WTC11 (cell line): ENCODE data around the gene TERB2.
"Not testable (repeated sequence)": the region's sequence is repeated elsewhere in the genome, so short reads cannot be mapped to it uniquely, and the experiment has no call there.

Experiments
- CREM ChIP-seq: sonication (generic); formaldehyde crosslinking; IDR thresholded peaks from 2 replicates; pipeline ENCODE4 v1.8.1; 2022; ENCODE audit warnings: mild to moderate bottlenecking, missing genetic modification reagents, moderate library complexity
- IRF2 ChIP-seq: sonication (generic); formaldehyde crosslinking; IDR thresholded peaks from 2 replicates; pipeline ENCODE4 v1.8.0; 2022; ENCODE audit warnings: low read depth, missing genetic modification reagents, borderline replicate concordance
- MXD4 ChIP-seq: fragments of 250-450 bp; sonication (Bioruptor Pico); IDR thresholded peaks from 2 replicates; pipeline ENCODE4 v1.8.0; 2021; ENCODE audit warnings: mild to moderate bottlenecking, moderate library complexity, borderline replicate concordance
- ZBTB21 ChIP-seq: sonication (generic); formaldehyde crosslinking; IDR thresholded peaks from 2 replicates; pipeline ENCODE4 v1.8.1; 2023; ENCODE audit warnings: mild to moderate bottlenecking, missing genetic modification reagents, borderline replicate concordance
- TF ChIP-seq, protein P1 (sequence below): fragments of 200-600 bp; IDR thresholded peaks from 2 replicates; pipeline ENCODE4 v1.8.0; 2022; ENCODE audit warnings: antibody characterized with exemption
- TF ChIP-seq, protein P2 (sequence below): sonication (generic); formaldehyde crosslinking; IDR thresholded peaks from 2 replicates; pipeline ENCODE4 v1.8.1; 2022; ENCODE audit warnings: low read depth, mild to moderate bottlenecking, moderate library complexity, missing genetic modification reagents, borderline replicate concordance
- TF ChIP-seq, protein P3 (sequence below): sonication (generic); formaldehyde crosslinking; IDR thresholded peaks from 2 replicates; pipeline ENCODE4 v1.8.0; 2023; ENCODE audit warnings: missing genetic modification reagents
- TF ChIP-seq, protein P4 (sequence below): sonication (generic); formaldehyde crosslinking; IDR thresholded peaks from 2 replicates; pipeline ENCODE4 v1.8.1; 2022; ENCODE audit warnings: low read depth, missing genetic modification reagents, borderline replicate concordance

DNA sequence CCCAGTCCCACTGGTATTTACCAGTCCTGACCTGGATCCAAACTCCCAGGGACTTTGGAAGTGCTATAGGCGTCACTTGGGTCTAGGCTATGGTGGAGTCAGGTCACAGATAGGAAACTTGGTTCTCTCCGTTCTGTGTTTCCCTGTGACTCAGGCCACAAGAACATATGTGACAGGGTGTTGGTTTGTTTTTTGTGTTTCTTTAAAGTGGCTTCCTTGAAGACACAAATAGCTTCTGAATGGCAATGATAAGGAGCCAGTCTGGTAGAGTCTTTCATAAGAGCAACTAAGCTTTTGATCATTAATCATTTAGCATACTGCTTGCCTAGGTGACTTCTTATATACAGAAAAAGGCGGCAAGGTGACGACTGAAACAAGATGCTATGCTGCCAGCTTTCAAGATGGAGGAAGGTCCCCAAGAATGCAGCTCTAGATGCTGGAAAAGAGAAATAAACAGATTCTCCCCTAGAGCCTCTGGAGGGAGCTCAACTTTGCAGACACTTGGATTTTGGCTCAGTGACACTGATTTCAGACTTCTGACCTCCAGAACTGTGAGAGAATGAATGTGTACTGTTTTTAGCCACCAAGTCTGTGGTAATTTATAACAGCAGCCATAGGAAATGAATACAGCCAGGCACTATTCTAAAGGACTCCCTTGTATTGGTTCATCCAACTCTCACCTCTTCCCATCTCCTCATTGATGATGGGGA is 30.0 kb downstream of the TERB2 start:
- TF ChIP-seq, protein P1, sequence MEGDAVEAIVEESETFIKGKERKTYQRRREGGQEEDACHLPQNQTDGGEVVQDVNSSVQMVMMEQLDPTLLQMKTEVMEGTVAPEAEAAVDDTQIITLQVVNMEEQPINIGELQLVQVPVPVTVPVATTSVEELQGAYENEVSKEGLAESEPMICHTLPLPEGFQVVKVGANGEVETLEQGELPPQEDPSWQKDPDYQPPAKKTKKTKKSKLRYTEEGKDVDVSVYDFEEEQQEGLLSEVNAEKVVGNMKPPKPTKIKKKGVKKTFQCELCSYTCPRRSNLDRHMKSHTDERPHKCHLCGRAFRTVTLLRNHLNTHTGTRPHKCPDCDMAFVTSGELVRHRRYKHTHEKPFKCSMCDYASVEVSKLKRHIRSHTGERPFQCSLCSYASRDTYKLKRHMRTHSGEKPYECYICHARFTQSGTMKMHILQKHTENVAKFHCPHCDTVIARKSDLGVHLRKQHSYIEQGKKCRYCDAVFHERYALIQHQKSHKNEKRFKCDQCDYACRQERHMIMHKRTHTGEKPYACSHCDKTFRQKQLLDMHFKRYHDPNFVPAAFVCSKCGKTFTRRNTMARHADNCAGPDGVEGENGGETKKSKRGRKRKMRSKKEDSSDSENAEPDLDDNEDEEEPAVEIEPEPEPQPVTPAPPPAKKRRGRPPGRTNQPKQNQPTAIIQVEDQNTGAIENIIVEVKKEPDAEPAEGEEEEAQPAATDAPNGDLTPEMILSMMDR: not testable (repeated sequence)
- TF ChIP-seq, protein P2, sequence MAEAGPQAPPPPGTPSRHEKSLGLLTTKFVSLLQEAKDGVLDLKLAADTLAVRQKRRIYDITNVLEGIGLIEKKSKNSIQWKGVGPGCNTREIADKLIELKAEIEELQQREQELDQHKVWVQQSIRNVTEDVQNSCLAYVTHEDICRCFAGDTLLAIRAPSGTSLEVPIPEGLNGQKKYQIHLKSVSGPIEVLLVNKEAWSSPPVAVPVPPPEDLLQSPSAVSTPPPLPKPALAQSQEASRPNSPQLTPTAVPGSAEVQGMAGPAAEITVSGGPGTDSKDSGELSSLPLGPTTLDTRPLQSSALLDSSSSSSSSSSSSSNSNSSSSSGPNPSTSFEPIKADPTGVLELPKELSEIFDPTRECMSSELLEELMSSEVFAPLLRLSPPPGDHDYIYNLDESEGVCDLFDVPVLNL (CRISPR knock-in tag): not testable (repeated sequence)
- TF ChIP-seq, protein P3, sequence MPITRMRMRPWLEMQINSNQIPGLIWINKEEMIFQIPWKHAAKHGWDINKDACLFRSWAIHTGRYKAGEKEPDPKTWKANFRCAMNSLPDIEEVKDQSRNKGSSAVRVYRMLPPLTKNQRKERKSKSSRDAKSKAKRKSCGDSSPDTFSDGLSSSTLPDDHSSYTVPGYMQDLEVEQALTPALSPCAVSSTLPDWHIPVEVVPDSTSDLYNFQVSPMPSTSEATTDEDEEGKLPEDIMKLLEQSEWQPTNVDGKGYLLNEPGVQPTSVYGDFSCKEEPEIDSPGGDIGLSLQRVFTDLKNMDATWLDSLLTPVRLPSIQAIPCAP (CRISPR knock-in tag): not testable (repeated sequence)
- not testable (repeated sequence) for TF ChIP-seq CREM, IRF2, MXD4, ZBTB21 (CRISPR knock-in tag)
- TF ChIP-seq, protein P4, sequence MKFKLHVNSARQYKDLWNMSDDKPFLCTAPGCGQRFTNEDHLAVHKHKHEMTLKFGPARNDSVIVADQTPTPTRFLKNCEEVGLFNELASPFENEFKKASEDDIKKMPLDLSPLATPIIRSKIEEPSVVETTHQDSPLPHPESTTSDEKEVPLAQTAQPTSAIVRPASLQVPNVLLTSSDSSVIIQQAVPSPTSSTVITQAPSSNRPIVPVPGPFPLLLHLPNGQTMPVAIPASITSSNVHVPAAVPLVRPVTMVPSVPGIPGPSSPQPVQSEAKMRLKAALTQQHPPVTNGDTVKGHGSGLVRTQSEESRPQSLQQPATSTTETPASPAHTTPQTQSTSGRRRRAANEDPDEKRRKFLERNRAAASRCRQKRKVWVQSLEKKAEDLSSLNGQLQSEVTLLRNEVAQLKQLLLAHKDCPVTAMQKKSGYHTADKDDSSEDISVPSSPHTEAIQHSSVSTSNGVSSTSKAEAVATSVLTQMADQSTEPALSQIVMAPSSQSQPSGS (CRISPR knock-in tag): not testable (repeated sequence)
